Activated naive CD4-positive, alpha-beta T cell treated with Interleukin-2 at 50 U/mL for 16 hours (primary cell): Measurements from ENCODE around the gene SLC22A23.

Experiments
- DNase-seq: peaks from one replicate; pipeline ENCODE4 v3.0.0-alpha.2; 2020

SLC22A23 gene

DNA sequence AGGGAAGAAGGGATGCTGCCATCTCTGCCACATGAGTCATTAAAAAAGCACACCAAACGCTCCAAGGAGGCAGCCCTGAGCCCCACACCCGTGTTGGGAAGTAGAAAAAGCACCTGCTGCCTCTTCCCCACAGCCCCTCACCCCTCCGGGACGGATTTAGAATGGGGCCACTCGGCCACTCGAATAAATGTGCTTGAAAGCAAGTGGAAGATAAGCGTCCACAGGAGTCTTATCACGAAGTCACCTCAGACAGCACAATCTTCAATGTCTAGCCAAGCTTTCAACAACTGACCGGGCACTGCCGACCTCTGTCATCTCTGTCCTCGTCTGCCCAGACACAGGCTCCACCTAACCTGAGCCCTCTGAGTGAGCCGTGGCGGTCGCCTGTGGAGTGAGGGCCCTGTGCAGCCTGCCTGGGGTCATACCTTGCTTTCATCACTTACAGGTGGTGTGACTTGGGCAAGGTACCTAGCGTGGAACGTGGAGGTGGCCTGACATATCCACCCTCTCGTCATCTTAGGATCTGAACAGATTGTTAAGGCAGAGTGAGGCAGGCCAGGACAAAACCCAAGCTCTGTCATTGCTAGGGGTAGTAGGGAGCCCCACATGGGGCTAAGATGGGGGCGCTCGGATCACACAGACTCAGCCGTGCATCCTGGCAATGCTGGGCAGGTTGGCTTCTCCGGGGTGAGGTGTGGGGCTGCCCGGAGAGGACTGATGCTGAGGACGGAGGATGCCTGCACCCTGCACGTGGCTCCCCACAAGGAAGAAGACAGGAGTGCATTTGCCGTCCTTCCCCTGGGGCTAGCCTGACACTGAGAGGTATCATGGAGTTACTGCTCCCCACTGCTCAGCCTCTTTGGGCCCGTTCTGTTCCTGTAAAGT lies 163.3 kb downstream of the SLC22A23 start:
- no peak for DNase-seq

DNA sequence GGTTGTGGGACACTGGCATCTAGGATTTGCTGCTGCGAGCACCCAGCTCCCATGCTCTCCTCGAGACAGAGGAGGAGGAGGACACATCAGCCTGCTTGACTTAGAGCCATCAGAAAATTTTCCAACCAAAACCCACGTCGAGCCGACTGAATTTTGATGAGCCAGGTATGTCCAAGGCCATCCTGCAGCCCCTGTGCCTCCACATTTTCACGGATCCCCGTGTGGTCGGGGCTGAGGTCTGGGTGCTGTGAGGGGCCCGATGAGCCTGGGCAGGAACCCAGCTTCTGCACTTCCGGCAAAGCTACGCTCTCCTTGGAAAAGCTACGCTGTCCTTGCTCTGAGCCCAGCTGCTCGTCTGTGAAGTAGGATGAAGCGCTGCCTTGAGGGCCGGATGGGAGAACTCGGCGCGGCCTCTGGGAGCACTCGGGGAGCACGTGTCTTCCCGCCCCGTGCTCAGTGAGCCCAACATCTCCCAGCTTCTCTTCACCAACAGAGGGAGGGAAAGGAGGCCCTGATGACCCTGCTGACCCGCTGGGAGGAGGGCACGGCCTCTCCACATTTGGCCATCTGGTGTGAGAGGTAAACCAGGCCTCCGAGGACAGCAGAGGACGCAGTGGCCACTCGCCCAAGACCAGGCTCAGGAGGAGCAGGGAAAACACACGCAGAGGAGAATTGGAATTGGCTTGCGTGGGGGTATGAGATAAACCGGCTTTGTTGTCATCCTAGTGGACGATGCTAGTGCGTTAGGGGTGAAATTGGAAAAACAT lies 164.2 kb downstream of the SLC22A23 start:
- no peak for DNase-seq

DNA sequence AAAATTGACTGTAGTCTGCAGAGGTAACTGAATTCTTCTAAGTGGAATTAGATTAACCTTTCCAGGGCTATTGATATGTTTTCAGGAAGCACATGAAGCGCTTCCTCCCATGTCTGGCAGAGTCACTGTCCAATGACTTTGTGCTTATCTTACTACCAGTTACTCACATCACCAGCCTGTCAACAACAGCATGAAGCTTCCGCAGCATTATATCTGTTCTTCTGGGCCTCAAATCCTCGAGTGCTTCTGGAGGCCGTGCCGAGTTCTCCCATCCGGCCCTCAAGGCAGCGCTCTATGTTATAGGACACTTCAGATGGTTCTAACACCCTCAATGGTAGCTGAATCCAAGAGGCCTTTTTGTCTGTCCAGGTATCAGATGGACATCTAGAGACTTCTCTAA lies 164.9 kb downstream of the SLC22A23 start:
- DNase-seq, result no peak

DNA sequence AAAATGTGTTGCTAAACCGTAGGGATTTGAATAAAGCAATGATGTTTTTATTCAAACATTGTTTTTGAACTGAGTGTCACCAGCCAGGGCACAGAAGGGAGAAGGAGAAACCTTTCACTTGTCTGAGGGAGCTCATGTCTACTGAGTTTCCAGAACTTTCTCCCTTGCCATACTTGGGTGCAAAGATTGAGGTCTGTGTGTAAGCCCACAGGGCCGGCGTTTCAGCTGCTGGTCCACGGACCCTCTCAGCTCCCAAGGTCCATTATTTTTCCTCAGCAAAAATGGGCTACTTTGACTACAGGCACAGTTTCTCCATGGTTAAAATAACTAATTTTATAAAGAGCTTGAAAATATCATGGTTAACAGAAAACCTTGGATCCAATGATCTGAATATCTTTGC lies 165.5 kb downstream of the SLC22A23 start:
- DNase-seq, result no peak

DNA sequence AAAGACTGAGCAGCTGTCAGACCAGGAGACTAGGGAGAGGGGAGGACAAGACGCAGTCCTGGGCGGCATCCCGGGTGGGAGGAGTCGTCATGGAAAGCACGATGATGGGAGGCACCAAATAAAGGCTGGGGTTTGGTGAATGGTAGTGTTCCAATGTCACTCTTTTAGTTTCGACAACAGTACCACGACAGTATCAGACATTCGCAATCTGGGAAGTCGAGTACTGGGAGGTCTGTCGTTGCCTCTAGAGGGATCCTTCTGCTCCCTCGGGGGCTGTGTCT lies 166.0 kb downstream of the SLC22A23 start:
- DNase-seq, result no peak

DNA sequence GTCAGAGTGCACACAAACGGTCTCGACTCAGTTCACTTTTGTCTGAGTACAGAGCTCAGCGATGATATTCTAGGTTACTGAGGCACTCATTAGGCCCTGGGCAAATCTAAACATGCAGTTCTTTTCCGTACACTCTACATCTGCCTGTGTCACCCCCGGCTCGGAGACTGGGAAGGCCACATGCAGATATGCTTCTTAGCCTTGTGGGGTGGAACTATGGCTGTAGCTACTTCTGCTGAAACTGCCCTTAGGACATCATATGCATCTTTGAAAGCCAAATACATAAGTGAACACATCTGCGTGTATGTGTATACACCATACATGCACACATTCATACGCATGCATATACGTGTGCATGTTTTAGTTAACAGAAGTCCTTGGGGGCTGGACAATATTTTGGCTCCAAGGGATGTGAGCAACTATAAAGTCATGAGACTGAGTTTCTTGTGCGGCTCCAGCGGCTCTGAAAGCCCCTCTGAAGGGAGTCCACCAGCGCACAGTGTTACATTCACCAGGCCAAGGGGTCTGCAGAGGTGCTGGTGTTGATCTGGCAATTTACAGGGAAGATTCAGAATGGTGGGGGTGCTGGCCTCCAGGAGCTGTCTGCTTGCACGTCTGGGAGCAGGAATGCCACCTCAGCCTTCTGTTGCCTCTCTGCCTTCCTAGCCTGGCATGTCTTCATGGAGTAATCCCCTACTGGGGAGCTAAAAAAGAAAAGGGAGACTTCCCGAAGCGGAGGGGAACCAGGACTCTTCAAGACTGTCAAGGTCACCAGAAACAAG lies 166.5 kb downstream of the SLC22A23 start:
- DNase-seq, result no peak

DNA sequence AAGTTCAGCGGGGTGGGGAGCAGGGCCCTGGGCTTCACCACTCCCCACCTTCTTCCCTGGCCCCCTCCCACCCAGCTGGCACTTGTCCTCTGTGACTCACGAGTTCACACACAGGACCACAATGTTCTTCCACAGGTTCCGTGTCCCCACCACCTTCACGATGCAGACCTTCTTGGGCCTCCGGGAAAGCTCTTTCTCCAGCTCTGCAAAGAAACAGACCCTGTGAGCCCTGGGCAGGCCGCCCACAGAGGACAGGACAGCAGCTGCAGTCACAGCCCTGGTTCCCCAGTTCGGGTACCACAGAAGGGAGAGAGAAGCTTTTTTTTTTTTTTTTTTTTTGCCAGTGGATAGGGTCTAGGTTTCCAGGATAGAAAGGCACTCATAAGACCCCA lies 167.2 kb downstream of the SLC22A23 start:
- DNase-seq, result no peak

DNA sequence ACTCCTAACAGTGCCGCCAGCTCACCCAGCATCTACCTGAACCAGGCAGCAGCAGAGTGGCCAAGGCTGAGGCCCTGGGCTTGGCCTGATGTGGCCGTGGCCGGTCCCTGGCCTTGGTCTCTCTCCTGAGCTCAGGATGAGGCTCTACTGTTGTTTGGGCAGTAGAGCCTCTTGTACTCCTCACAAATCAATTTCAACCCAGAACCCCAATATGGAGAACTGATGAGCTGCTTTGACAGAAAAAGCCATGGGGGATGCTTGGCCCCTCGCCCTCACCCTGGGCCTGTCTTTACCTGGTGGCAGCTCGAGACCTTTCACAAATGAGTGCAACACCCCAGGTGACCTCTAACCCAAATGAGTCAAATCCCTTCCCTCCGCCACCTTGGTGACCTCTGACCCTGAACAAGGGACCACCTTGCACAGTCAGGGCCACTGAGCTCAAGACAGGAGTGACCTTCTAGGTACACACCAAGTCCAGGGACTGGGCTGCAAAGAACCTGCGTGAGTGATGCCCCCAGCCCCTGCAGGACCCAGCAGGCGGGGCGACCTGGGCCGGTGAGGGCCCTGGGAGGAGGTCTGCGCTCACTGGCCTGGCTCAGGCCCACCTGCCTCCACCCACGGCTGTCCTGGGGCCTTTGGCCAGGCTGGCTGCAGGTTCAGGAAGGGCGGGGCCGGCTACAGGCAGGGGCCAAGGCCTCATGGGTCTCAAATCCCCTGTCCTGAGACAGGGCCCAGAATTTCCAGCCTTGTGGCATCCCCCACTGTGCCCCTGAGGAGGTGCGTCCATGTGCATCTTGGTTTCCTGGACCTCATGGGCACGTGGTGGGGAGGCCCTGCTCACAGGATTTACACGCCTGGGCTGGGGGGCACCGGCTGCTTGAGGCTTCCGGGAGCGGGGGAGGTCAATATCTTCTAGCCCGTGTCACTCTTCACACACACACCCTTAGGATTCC lies 167.9 kb downstream of the SLC22A23 start:
- no peak for DNase-seq

DNA sequence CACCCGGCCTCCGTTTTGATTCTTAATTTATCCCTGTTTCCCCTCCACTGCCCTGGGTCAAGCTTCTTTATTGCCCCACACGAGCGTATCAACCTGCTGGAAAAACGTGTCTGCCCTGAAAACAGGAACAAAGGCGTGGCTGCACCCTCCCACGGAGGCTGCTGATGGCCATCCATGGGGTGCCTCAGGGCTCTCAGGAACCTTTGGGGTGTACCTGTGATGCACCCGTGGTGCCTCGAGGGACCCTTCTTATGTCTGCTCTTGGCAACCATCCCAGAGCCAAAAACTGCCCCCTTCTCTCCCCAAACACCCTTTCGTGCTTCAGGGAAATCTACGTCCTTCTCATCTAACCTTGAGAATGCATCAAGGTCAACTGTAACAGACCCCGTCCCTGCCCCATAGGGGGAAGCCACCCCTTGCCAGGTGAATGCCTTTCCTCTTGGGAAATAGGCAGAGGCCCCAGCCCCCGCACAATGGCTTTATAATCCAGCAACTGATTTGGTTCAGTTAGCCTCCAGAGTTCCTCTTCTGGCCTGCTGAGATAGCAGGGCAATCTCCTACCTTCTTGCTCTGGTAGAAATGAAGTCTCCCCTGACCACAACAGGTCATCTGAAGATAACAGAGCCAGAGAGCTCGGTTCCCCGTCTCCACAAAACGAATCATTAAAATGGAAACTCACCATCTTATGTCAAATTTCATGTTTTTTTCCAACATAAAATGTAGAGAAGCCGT lies 168.7 kb downstream of the SLC22A23 start:
- DNase-seq, result no peak

DNA sequence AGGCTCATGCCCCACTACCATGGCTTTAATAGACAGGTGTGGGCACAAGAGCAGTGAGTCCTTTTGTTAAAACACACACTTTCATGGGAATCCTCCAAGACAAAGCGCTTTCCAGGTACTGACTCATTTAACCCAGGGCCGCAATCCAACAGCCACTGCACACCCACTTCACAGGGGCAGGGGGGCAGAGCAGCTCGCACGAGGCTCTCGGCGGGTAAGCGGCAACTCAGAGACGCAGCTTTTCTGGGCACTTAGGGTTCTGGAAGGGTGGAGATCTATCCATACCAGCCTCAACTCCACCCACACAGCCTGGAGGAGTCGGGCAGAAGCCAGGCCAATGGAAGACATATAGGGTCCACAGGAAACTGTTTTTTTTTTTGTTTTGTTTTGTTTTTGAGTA lies 169.5 kb downstream of the SLC22A23 start:
- no peak for DNase-seq

DNA sequence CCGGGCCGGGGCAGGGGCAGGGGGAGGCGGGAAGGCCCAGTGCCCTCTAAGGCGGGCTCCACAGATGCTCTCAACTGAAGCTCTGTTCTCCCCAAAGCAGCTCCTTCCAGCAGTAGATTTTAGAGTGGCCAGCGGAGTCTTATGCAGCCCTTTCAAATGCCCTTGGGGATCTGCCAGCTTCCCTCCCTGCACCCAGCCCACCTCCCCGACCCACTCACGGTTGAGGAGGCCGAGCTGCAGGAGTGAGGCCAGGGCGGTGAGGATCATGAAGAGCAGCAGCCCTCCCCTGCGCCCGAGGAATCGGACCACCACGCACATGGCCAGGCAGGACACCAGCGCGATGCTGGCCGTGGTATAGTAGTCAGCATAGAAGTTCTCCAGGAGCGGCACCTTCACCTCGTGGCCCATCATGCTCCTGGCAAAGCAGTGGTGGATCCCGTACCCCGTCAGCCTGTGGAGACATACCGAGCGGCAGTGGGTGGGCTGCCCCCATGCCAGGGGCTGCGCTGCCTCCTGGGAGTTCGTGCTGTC lies 170.1 kb downstream of the SLC22A23 start:
- DNase-seq, result no peak

DNA sequence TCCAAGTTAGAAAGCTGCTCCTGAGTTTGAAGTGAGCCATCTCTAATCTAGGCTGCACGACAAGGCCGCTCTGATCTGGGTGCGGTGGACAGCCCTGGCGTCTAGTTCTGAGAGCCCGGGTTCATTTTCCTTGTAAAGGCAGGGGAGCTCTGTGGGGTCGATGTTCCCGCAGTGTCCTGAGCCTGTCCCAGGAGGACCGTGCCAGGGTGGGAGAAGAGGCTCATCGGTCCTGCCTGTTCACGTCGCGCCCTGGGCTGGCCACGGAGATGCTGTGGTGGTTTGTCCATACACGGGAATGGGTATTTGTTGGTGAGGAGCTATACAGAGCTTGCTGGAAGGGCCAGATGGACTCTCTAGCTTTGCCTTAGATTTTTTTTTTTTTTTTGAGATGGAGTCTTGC lies 171.1 kb downstream of the SLC22A23 start:
- DNase-seq, result no peak

DNA sequence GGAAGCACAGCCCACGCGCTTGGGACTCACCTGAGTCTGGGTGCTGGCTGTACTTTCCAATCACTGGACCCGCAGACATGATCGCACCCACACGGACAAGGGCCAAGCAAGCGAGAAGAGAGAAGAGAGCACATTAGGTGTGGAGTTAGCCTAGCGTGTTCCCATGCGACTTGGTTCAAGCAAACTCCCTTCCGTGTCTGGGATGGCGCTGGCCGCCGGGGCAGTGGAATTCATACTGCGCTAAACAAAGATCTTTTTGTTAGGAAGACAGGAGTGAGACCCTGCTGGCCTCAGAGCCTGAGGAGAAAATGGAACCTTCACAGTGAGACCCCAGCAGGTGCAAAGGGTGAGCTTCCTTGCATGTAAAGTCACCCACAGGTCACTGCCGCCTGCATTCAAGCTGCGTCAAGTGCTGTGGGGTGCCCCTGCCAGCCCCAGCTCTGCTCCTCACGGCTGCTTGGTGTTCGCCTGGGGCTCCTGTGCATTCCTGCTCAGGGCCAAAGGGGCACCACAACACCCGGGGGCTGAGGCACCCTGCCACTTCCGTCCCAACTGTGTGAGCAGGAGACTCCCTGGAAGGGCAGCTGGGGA lies 171.7 kb downstream of the SLC22A23 start:
- DNase-seq, result no peak

DNA sequence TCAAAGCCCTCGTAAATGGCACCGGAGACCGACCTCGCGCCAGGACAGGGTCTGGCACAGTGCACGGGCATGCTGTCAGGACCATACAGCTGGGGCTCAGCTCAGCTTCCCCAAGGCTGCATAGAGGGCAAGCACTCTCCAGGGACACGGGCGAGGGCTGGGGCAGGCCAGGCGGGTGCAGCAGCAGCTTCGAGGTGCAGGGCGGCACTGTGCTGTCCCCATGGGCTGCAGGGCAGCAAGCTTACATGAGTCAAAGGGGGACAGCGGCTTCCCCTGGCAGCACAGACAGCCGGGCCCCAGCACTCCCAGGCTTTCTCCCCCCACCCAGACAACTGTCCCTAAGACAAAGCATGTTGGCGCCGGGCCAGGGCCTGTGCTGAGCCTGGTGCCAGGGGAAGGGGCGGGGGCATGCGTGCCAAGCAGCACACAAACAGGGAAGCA lies 172.4 kb downstream of the SLC22A23 start:
- no peak for DNase-seq

DNA sequence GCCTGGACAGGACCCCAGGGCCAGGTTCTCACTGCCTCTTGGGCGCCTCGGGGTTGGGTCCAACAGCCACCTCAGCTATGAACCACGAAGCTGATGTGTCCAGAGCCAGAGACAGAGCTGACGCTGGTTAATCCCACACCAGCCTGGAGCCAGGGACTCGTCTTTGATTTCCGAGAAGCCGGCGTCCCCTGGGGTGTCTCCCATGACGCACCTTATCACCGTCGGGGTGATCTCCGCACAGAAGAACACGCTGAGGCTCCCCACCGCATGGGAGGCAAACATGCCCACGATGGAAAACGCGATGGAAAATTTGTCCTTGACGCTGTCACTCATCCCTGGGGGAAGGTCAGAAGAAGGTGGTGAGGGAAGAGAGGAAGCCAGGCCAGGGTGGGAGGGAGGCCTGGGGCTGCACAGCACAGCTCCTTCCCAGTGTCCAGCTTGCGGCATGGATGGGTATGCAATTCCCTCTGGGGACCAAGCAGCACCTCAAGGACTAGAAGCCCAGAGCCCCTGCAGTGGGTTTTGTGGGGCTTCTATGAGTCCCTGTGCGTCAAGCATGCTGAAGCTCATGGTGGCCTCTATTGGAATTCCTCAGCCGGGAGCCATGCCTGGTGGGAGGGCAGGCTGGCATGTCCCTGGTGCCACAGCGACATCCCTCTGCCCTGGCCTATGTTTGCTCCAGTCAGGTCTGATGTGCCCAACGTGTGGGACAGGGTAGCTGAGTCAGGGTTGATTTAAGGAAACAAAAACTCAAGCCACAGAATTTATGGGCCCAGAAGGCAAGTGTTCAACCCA lies 173.0 kb downstream of the SLC22A23 start:
- DNase-seq, result no peak

DNA sequence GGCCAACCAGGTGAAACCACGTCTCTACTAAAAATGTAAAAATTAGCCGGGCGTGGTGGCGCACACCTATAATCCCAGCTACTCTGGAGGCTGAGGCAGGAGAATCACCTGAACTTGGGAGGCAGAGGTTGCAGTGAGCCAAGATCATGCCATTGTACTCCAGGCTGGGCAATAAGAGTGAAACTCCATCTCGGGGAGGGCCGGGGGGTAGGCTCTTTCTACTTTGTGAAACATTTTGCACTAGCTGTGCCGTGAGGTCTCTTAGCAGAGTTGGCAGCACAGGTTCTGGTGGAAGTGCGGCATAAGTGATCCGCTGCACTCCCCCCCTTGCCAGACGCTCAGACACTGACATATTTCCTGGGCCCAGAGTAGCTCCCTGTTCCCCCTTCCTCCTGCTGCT lies 173.6 kb downstream of the SLC22A23 start:
- DNase-seq, result no peak

DNA sequence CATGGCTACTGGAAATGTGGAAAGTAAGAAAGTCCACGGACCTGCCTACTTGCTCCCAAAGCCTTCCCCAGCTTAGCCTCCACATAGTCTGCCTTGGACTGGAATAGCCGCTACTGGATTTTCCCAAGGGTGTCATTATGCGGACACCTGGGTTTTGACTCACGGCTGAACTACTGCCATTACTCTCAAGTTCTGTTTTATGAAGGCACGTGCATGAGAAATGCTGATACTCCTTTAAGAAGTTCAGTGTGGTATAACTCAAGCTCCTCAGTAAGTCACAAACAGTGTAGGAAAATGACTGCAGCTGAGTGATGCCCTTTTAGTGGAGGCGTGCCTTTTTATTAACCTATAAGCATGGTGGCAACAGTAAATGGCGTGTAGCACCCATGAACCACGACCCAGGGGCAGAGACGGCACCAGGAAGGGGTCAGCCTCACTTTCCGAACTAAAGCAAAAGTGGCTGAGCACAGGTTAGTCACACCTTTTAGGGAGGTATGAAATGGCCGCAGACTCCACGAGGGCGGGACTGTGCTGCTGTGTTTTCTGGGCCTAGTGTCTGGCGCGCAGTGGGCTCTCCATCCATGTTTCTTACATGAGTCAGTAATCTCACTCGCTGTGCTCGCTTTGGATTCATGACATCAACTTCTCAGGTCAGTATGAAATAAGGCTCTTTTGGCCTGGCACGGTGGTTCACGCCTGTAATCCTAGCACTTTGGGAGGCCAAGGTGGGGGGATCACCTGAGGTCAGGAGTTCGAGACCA lies 174.2 kb downstream of the SLC22A23 start:
- no peak for DNase-seq

DNA sequence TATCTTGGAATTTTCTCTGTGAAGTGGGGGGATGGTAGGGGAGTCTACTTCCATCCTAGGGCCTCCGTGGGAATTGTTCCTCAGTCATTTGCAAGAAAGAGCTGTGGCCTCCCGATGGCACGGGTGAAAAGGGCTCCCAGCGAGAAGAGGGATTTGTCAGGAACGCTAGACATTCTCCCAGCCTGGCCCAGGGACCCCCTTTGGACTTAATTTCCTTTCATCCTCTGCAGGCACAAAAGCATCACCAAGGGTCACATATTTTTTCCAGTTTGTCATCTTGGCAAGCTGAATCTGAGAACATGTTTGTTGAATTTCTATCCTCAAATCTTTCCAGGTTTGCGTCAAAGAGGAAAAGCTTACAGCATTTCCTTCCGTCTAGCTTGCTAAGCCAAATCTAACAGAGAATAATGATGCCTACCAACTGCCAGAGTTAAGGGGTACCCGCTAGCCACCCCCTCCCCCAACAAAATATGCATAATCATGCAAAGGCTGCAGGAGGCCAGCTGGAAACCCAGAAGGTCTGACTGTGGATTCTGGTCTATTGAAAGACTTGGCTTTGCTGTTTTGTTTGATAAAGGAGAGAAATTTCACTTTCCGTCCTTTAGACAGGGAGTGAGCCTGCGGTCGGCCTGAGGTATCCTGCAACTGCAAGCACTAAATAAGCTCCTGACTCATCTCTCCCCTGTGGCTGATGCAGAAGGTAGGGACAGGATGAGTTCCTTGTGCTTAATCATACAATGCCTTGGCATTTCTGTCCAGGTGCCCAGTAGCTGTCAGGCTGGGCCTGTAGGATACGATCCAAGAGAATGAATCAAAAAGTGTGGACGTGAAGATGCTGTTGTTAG lies 175.0 kb downstream of the SLC22A23 start:
- no peak for DNase-seq
